Upper lobe of right lung (tissue), 1 donor: ENCODE data around the gene TNRC6B. TPM values are rescaled to one million over a fixed set of nuclear protein-coding genes. Genes with fewer than 3 reads are reported as not detected.

Experiments
- ATAC-seq: fragments of 200-7000 bp; cut with Tn5 transposase; one replicate; pipeline ENCODE4 v1.9.1; 2020; ENCODE audit warnings: mild to moderate bottlenecking, moderate library complexity
- DNase-seq: peaks from one replicate; pipeline ENCODE4 v3.0.0-alpha.2; 2020
- H3K27ac ChIP-seq: fragments of 200-600 bp; one replicate; pipeline ENCODE4 v1.8.0; 2022
- H3K27me3 ChIP-seq: fragments of 200-600 bp; one replicate; pipeline ENCODE4 v1.8.0; 2022; ENCODE audit warnings: mild to moderate bottlenecking
- H3K36me3 ChIP-seq: fragments of 200-600 bp; one replicate; pipeline ENCODE4 v1.8.0; 2022
- H3K4me1 ChIP-seq: fragments of 200-600 bp; one replicate; pipeline ENCODE4 v1.8.0; 2022
- H3K4me3 ChIP-seq: fragments of 200-600 bp; one replicate; pipeline ENCODE4 v1.8.0; 2022; ENCODE audit warnings: mild to moderate bottlenecking
- H3K9me3 ChIP-seq: fragments of 200-600 bp; one replicate; pipeline ENCODE4 v1.8.0; 2022
- CTCF ChIP-seq: fragments of 200-600 bp; IDR thresholded peaks from one replicate; pipeline ENCODE4 v1.8.0; 2022; ENCODE audit warnings: antibody characterized with exemption
- intact Hi-C: fragments of 100-400 bp; cut with DNase I; formaldehyde crosslinking; loops from one replicate; pipeline ENCODE4 v1.11.0; 2022
- total RNA-seq: library from RNA; stranded (reverse); fragmentation: NEBNext Ultra II Directional; extraction: Animal tissue kit (Norgen Biotek cat#: 25700); gene quantifications from one replicate; pipeline ENCODE4 v1.2.1, GENCODE V29; 2021
- donor health status: DM: no; HTN: yes; CAD: no; lungs with severe emphysema.

TNRC6B gene
- total RNA-seq, 1 donor from 2014 or later: 46.4 TPM

GRCh38 chr22:40340044-40340443 is 162.3 kb downstream of the TNRC6B start:
- Histone ChIP-seq H3K27ac (no peak overlapping the region), H3K27me3 (no peaks in the 10 kb centered on the region), H3K4me1 (no peaks in the 10 kb centered on the region), H3K9me3 (no peaks in the 10 kb centered on the region), H3K36me3 (no peaks in the 10 kb centered on the region), H3K4me3 (no peak overlapping the region)
- ATAC-seq: no peak
- intact Hi-C loops: loop anchor here (10.0 kb wide), 1 partner anchor 295 kb away; no protein-coding TSS in a partner anchor
- TF ChIP-seq CTCF: no peak
- DNase-seq: no peak

- H3K27ac ChIP-seq: no peak overlapping the region
- H3K27me3 ChIP-seq: no peaks in the 10 kb centered on the region
- H3K36me3 ChIP-seq: no peaks in the 10 kb centered on the region
- no peak for TF ChIP-seq CTCF
- intact Hi-C loops: loop anchor here (10.0 kb wide), 1 partner anchor 297 kb away; no protein-coding TSS in a partner anchor
- no peak for ATAC-seq
- H3K9me3 ChIP-seq: no peaks in the 10 kb centered on the region
- no peak for DNase-seq
- H3K4me3 ChIP-seq: no peak overlapping the region
- peaks cover 7% of the 10 kb centered on the region for H3K4me1 ChIP-seq
These were observed 163.9 kb downstream of the TNRC6B start for GRCh38 chr22:40341604-40342003.

GRCh38 chr22:40342521-40342920 is 164.8 kb downstream of the TNRC6B start:
- intact Hi-C loops: loop anchor here (10.0 kb wide), 1 partner anchor 298 kb away; no protein-coding TSS in a partner anchor
- Histone ChIP-seq H3K4me3 (no peak overlapping the region), H3K9me3 (no peaks in the 10 kb centered on the region), H3K4me1 (peaks cover 12% of the 10 kb centered on the region), H3K36me3 (no peaks in the 10 kb centered on the region), H3K27me3 (no peaks in the 10 kb centered on the region), H3K27ac (no peak overlapping the region)
- no peak for TF ChIP-seq CTCF
- DNase-seq: no peak
- ATAC-seq: no peak

- Histone ChIP-seq H3K9me3 (no peaks in the 10 kb centered on the region), H3K4me1 (peaks cover 22% of the 10 kb centered on the region), H3K27ac (peak overlapping the region; percentile 85), H3K4me3 (peak overlapping the region; percentile 89), H3K36me3 (peaks cover 21% of the 10 kb centered on the region), H3K27me3 (no peaks in the 10 kb centered on the region)
- no peak for ATAC-seq
- TF ChIP-seq CTCF: no peak
- DNase-seq: no peak
- intact Hi-C loops: loop anchor here (10.0 kb wide), 1 partner anchor 300 kb away; no protein-coding TSS in a partner anchor
These were observed 167.5 kb downstream of the TNRC6B start for GRCh38 chr22:40345271-40345670.

- Histone ChIP-seq H3K4me3 (peak overlapping the region; percentile 89), H3K9me3 (no peaks in the 10 kb centered on the region), H3K27ac (peak overlapping the region; percentile 85), H3K27me3 (no peaks in the 10 kb centered on the region), H3K4me1 (peaks cover 22% of the 10 kb centered on the region), H3K36me3 (peaks cover 27% of the 10 kb centered on the region)
- ATAC-seq (peak; percentile 34), DNase-seq (peak; percentile 72)
- intact Hi-C loops: loop anchor here (10.0 kb wide), 1 partner anchor 301 kb away; no protein-coding TSS in a partner anchor
- no peak for TF ChIP-seq CTCF
These were observed 168.1 kb downstream of the TNRC6B start for GRCh38 chr22:40345815-40346184.
